Measurements from ENCODE around the gene PTPRK. TPM values are rescaled to one million over a fixed set of nuclear protein-coding genes. Genes with fewer than 3 reads are reported as not detected.
A peak's percentile ranks its signal among the peaks of the same experiment; 100 is the strongest.

Gene PTPRK
- total RNA-seq, 1 experiment from 2014 or later = 69.4 TPM

- peak; percentile 54 for DNase-seq (ENCODE audit: low read depth)
These were observed 3.9 kb downstream of the PTPRK start for GRCh38 chr6:128516514-128516898.

- DNase-seq (ENCODE audit: low read depth) = peak; percentile 58
These were observed 4.6 kb downstream of the PTPRK start for GRCh38 chr6:128515550-128516513.

- DNase-seq (ENCODE audit: low read depth) = no peak
These were observed 6.5 kb downstream of the PTPRK start for GRCh38 chr6:128513878-128514277.

- DNase-seq (ENCODE audit: low read depth) = no peak
These were observed 8.1 kb downstream of the PTPRK start for GRCh38 chr6:128512296-128512695.

GRCh38 chr6:128511506-128511905 is 8.9 kb downstream of the PTPRK start:
- peak; percentile 50 for DNase-seq (ENCODE audit: low read depth)

GRCh38 chr6:128509709-128510108 is 10.7 kb downstream of the PTPRK start:
- DNase-seq (ENCODE audit: low read depth) = peak; percentile 37

GRCh38 chr6:128508588-128509296 is 11.7 kb downstream of the PTPRK start:
- peak; percentile 89 for DNase-seq (ENCODE audit: low read depth)

- DNase-seq (ENCODE audit: low read depth) = peak; percentile 68
These were observed 12.8 kb downstream of the PTPRK start for GRCh38 chr6:128507337-128508310.

GRCh38 chr6:128505603-128506002 is 14.8 kb downstream of the PTPRK start:
- DNase-seq (ENCODE audit: low read depth) = no peak

GRCh38 chr6:128504003-128504654 is 16.3 kb downstream of the PTPRK start:
- DNase-seq (ENCODE audit: low read depth) = no peak

- DNase-seq (ENCODE audit: low read depth) = no peak
These were observed 19.4 kb downstream of the PTPRK start for GRCh38 chr6:128500749-128501600.

GRCh38 chr6:128500014-128500413 is 20.4 kb downstream of the PTPRK start:
- DNase-seq (ENCODE audit: low read depth) = no peak

GRCh38 chr6:128499079-128499731 is 21.2 kb downstream of the PTPRK start:
- no peak for DNase-seq (ENCODE audit: low read depth)

- no peak for DNase-seq (ENCODE audit: low read depth)
These were observed 22.2 kb downstream of the PTPRK start for GRCh38 chr6:128498234-128498633.

- DNase-seq (ENCODE audit: low read depth) = no peak
These were observed 24.7 kb downstream of the PTPRK start for GRCh38 chr6:128495536-128496333.

- no peak for DNase-seq (ENCODE audit: low read depth)
These were observed 26.0 kb downstream of the PTPRK start for GRCh38 chr6:128494440-128494839.

- no peak for DNase-seq (ENCODE audit: low read depth)
These were observed 26.5 kb downstream of the PTPRK start for GRCh38 chr6:128493877-128494276.

- DNase-seq (ENCODE audit: low read depth) = peak; percentile 28
These were observed 28.0 kb downstream of the PTPRK start for GRCh38 chr6:128492386-128492785.
